ENCODE data around the gene LRRN4. TPM values are rescaled to one million over a fixed set of nuclear protein-coding genes. Genes with fewer than 3 reads are reported as not detected.
A peak's percentile ranks its signal among the peaks of the same experiment; 100 is the strongest.

Gene LRRN4
- total RNA-seq = not detected

- no peak for DNase-seq
- Histone ChIP-seq H3K9me3 (no peaks in the 10 kb centered on the region), H3K27ac (no peak within 1 kb of the TSS), H3K36me3 (no peaks in the 10 kb centered on the region), H3K27me3 (peaks cover 9 to 19% (median 16%) of the 10 kb centered on the region in 3 donors), H3K4me3 (no peak within 1 kb of the TSS), H3K4me1 (no peaks in the 10 kb centered on the region)
- ATAC-seq = peak in 1 of 2 donors; percentile 14
- TF ChIP-seq POLR2A (IDR thresholded peaks at IDR 0.05) = no peak
- TF ChIP-seq, protein P1, sequence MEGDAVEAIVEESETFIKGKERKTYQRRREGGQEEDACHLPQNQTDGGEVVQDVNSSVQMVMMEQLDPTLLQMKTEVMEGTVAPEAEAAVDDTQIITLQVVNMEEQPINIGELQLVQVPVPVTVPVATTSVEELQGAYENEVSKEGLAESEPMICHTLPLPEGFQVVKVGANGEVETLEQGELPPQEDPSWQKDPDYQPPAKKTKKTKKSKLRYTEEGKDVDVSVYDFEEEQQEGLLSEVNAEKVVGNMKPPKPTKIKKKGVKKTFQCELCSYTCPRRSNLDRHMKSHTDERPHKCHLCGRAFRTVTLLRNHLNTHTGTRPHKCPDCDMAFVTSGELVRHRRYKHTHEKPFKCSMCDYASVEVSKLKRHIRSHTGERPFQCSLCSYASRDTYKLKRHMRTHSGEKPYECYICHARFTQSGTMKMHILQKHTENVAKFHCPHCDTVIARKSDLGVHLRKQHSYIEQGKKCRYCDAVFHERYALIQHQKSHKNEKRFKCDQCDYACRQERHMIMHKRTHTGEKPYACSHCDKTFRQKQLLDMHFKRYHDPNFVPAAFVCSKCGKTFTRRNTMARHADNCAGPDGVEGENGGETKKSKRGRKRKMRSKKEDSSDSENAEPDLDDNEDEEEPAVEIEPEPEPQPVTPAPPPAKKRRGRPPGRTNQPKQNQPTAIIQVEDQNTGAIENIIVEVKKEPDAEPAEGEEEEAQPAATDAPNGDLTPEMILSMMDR (IDR thresholded peaks at IDR 0.05 in 4 of 5, conservative IDR thresholded peaks at IDR 0.05 in 1 of 5) = no peak
- in situ Hi-C loops (cut with MboI; ENCODE audit: low sequenced_read_pairs in 4 of 4) (no loop called here), intact Hi-C loops (cut with DNase I; ENCODE audit: low total_unique reads) (no loop called here)
These were observed at the start of gene LRRN4 for GRCh38 chr20:6053776-6054688. LRRN4 (minus strand) TSS chr20:6054060; CDS start chr20:6052799, 1,261 bp downstream.

- in situ Hi-C loops (cut with MboI; ENCODE audit: low sequenced_read_pairs in 4 of 4) = no loop called here
- Histone ChIP-seq H3K27me3 (no peaks in the 10 kb centered on the region), H3K4me3 (no peak overlapping the region), H3K36me3 (no peaks in the 10 kb centered on the region), H3K9me3 (no peaks in the 10 kb centered on the region), H3K4me1 (no peaks in the 10 kb centered on the region), H3K27ac (no peak overlapping the region)
- intact Hi-C loops (cut with DNase I; ENCODE audit: low total_unique reads) = no loop called here
- TF ChIP-seq, protein P1 (IDR thresholded peaks at IDR 0.05 in 4 of 5, conservative IDR thresholded peaks at IDR 0.05 in 1 of 5) = no peak
- no peak for TF ChIP-seq POLR2A (IDR thresholded peaks at IDR 0.05)
- no peak for ATAC-seq
- no peak for DNase-seq
These were observed 49.4 kb upstream of the LRRN4 start for GRCh38 chr20:6103301-6103700.

DNA sequence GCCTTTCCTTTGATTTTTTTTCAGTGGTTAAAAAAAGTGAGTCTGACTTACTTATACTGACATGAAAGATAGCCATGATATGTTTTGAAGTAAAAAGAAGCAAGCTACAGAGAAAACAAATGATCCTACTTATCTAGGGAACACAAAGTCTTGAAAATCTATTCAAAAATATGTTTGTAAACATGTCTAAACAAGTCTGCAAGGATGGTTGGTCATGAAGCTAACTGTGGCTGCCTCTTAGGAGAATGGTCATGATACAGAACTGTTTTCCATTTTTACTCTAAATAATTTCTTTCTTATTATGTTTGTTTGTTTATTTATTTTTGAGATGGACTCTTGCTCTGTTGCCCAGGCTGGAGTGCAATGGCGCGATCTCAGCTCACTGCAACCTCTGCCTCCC lies 47.5 kb upstream of the LRRN4 start:
- no peak overlapping the region for H3K27ac ChIP-seq
- no peaks in the 10 kb centered on the region for H3K9me3 ChIP-seq
- H3K4me1 ChIP-seq = no peaks in the 10 kb centered on the region
- DNase-seq (no peak), ATAC-seq (no peak)
- in situ Hi-C loops (cut with MboI; ENCODE audit: low sequenced_read_pairs in 4 of 4) (no loop called here), intact Hi-C loops (cut with DNase I; ENCODE audit: low total_unique reads) (no loop called here)
- H3K4me3 ChIP-seq = no peak overlapping the region
- H3K36me3 ChIP-seq = no peaks in the 10 kb centered on the region
- no peak for TF ChIP-seq POLR2A (IDR thresholded peaks at IDR 0.05)
- TF ChIP-seq, protein P1 (IDR thresholded peaks at IDR 0.05 in 4 of 5, conservative IDR thresholded peaks at IDR 0.05 in 1 of 5) = no peak
- H3K27me3 ChIP-seq = no peaks in the 10 kb centered on the region

- in situ Hi-C loops (cut with MboI; ENCODE audit: low sequenced_read_pairs in 4 of 4) = no loop called here
- Histone ChIP-seq H3K4me3 (no peak overlapping the region), H3K4me1 (no peaks in the 10 kb centered on the region), H3K36me3 (no peaks in the 10 kb centered on the region), H3K27me3 (no peaks in the 10 kb centered on the region), H3K9me3 (no peaks in the 10 kb centered on the region), H3K27ac (no peak overlapping the region)
- intact Hi-C loops (cut with DNase I; ENCODE audit: low total_unique reads) = no loop called here
- ATAC-seq = no peak
- no peak for DNase-seq
- no peak for TF ChIP-seq POLR2A (IDR thresholded peaks at IDR 0.05)
- TF ChIP-seq, protein P1 (IDR thresholded peaks at IDR 0.05 in 4 of 5, conservative IDR thresholded peaks at IDR 0.05 in 1 of 5) = no peak
These were observed 46.4 kb upstream of the LRRN4 start for GRCh38 chr20:6100246-6100645.

Data from gastrocnemius medialis (tissue), 4 donors.